Neural cell (in vitro differentiated cells): ENCODE data around the gene RSRC1. TPM values are rescaled to one million over a fixed set of nuclear protein-coding genes. Genes with fewer than 3 reads are reported as not detected.

Experiments
- H2AFZ ChIP-seq: fragments of 200-600, 300-800 bp; sonication (generic), shearing (Covaris generic); 2 replicates; pipeline ENCODE4 v1.6.0; 2014; ENCODE audit warnings: low read depth, mild to moderate bottlenecking, antibody characterized with exemption, low read length, moderate library complexity
- H3F3A ChIP-seq: fragments of 200-600 bp; shearing (Covaris generic); 2 replicates; pipeline ENCODE4 v1.6.1; 2016; ENCODE audit warnings: mild to moderate bottlenecking, moderate library complexity, mixed read lengths, antibody characterized with exemption, low read length; ENCODE audit not compliant: insufficient read depth, poor library complexity, severe bottlenecking
- H3K27ac ChIP-seq: fragments of 200-600, 300-800 bp; sonication (generic), shearing (Covaris generic); 2 replicates; pipeline ENCODE4 v1.5.1; 2014; ENCODE audit warnings: mild to moderate bottlenecking, low read length, moderate library complexity
- H3K27me3 ChIP-seq: fragments of 300-800, 200-600 bp; sonication (generic), shearing (Covaris generic); 2 replicates; pipeline ENCODE4 v1.6.0; 2014; ENCODE audit warnings: mild to moderate bottlenecking, low read depth, low read length, moderate library complexity; ENCODE audit not compliant: insufficient read depth
- H3K36me3 ChIP-seq: fragments of 300-800, 200-600 bp; sonication (generic), shearing (Covaris generic); 2 replicates; pipeline ENCODE4 v1.5.1; 2014; ENCODE audit warnings: mild to moderate bottlenecking, antibody characterized with exemption, low read length, moderate library complexity; ENCODE audit not compliant: insufficient read depth
- H3K4me2 ChIP-seq: fragments of 300-800, 200-600 bp; sonication (generic), shearing (Covaris generic); 2 replicates; pipeline ENCODE4 v1.6.0; 2014; ENCODE audit warnings: mild to moderate bottlenecking, low read length
- H3K4me3 ChIP-seq: fragments of 300-800, 200-600 bp; sonication (generic), shearing (Covaris generic); 2 replicates; pipeline ENCODE4 v1.5.1; 2014; ENCODE audit warnings: mild to moderate bottlenecking, low read length, moderate library complexity
- H3K79me2 ChIP-seq: fragments of 200-600 bp; shearing (Covaris generic); replicated peaks from 2 replicates; pipeline ENCODE4 v1.6.0; 2014; ENCODE audit warnings: mild to moderate bottlenecking, low read length, moderate library complexity; ENCODE audit not compliant: insufficient read depth
- H3K9ac ChIP-seq: fragments of 300-800, 200-600 bp; sonication (generic), shearing (Covaris generic); 2 replicates; pipeline ENCODE4 v1.6.1; 2016; ENCODE audit warnings: mild to moderate bottlenecking, low read length, mixed read lengths
- H3K9me2 ChIP-seq: fragments of 200-600 bp; shearing (Covaris generic); 2 replicates; pipeline ENCODE4 v1.6.1; 2016; ENCODE audit warnings: mild to moderate bottlenecking, low read length, mixed read lengths; ENCODE audit not compliant: insufficient read depth
- H3K9me3 ChIP-seq: fragments of 200-600, 300-800 bp; sonication (generic), shearing (Covaris generic); 2 replicates; pipeline ENCODE4 v1.6.1; 2016; ENCODE audit warnings: mild to moderate bottlenecking, mixed run types, low read length, moderate library complexity, mixed read lengths
- H4K20me1 ChIP-seq: fragments of 200-600 bp; shearing (Covaris generic); 2 replicates; pipeline ENCODE4 v1.6.1; 2016; ENCODE audit warnings: mild to moderate bottlenecking, mixed run types; ENCODE audit not compliant: insufficient read depth
- EP300 ChIP-seq: fragments of 450-650 bp; conservative IDR thresholded peaks from 2 replicates; pipeline ENCODE4 v1.6.1; 2014; ENCODE audit warnings: antibody characterized with exemption, mild to moderate bottlenecking, moderate library complexity; ENCODE audit not compliant: poor library complexity, severe bottlenecking
- EZH2 ChIP-seq: fragments of 200-600, 300-800 bp; shearing (Covaris generic), sonication (generic); IDR thresholded peaks from 2 replicates; pipeline ENCODE4 v1.6.1; 2014; ENCODE audit warnings: antibody characterized with exemption, low read length, borderline replicate concordance, mild to moderate bottlenecking; ENCODE audit not compliant: insufficient read depth, poor library complexity, severe bottlenecking
- MXI1 ChIP-seq: fragments of 450-650 bp; conservative IDR thresholded peaks from 2 replicates; pipeline ENCODE4 v1.6.1; 2014; ENCODE audit warnings: antibody characterized with exemption, mild to moderate bottlenecking; ENCODE audit not compliant: poor library complexity, severe bottlenecking
- POLR2AphosphoS5 ChIP-seq: IDR thresholded peaks from 2 replicates; pipeline ENCODE4 v1.6.1; 2012
- RAD21 ChIP-seq: fragments of 450-650 bp; conservative IDR thresholded peaks from 2 replicates; pipeline ENCODE4 v1.6.1; 2014; ENCODE audit warnings: antibody characterized with exemption, mild to moderate bottlenecking, moderate library complexity
- SMC3 ChIP-seq: fragments of 450-650 bp; conservative IDR thresholded peaks from 2 replicates; pipeline ENCODE4 v1.6.1; 2014; ENCODE audit warnings: antibody characterized with exemption, mild to moderate bottlenecking, moderate library complexity; ENCODE audit not compliant: poor library complexity
- polyA plus RNA-seq: library from polyadenylated mRNA; depleted of rRNA; stranded (reverse); fragments of >200 nt; gene quantifications from 2 replicates; pipeline ENCODE4 v1.2.3, GENCODE V29; 2014
- TF ChIP-seq, protein P1 (sequence below): IDR thresholded peaks from 2 replicates; pipeline ENCODE4 v1.6.1; 2012; ENCODE audit warnings: borderline replicate concordance
- TF ChIP-seq, protein P2 (sequence below): fragments of 450-650 bp; IDR thresholded peaks from 2 replicates; pipeline ENCODE4 v1.5.1; 2014; ENCODE audit warnings: antibody characterized with exemption, mild to moderate bottlenecking, moderate library complexity; ENCODE audit not compliant: poor library complexity, severe bottlenecking

Gene RSRC1
- polyA plus RNA-seq, 1 donor from 2014 or later = 28.1 TPM

DNA sequence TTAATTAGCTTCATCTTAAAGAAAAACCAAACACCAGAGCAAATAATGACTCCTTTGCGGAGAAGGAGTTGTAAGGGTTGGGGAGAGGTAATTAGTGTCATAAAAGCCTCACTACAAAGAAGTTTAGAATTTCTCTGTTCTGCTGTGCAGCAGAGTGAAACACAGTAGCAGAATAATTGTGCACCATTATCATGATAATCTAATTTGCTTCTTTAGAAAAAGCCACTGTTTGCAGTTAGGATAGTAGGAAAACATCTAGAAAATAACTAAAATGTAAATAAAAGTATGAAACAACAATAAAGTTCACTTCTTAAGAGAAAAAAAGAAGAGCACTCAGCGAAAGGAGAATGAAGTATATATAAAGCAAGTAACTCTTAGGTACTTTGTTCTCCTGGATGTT is 9.2 kb upstream of the RSRC1 start:
- TF ChIP-seq, protein P1, sequence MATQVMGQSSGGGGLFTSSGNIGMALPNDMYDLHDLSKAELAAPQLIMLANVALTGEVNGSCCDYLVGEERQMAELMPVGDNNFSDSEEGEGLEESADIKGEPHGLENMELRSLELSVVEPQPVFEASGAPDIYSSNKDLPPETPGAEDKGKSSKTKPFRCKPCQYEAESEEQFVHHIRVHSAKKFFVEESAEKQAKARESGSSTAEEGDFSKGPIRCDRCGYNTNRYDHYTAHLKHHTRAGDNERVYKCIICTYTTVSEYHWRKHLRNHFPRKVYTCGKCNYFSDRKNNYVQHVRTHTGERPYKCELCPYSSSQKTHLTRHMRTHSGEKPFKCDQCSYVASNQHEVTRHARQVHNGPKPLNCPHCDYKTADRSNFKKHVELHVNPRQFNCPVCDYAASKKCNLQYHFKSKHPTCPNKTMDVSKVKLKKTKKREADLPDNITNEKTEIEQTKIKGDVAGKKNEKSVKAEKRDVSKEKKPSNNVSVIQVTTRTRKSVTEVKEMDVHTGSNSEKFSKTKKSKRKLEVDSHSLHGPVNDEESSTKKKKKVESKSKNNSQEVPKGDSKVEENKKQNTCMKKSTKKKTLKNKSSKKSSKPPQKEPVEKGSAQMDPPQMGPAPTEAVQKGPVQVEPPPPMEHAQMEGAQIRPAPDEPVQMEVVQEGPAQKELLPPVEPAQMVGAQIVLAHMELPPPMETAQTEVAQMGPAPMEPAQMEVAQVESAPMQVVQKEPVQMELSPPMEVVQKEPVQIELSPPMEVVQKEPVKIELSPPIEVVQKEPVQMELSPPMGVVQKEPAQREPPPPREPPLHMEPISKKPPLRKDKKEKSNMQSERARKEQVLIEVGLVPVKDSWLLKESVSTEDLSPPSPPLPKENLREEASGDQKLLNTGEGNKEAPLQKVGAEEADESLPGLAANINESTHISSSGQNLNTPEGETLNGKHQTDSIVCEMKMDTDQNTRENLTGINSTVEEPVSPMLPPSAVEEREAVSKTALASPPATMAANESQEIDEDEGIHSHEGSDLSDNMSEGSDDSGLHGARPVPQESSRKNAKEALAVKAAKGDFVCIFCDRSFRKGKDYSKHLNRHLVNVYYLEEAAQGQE = no peak
- no peaks in the 10 kb centered on the region for H4K20me1 ChIP-seq
- H3K4me2 ChIP-seq = no peak overlapping the region
- no peaks in the 10 kb centered on the region for H3K9me2 ChIP-seq
- no peaks in the 10 kb centered on the region for H3F3A ChIP-seq
- no peak overlapping the region for H3K27ac ChIP-seq
- no peak overlapping the region for H3K4me3 ChIP-seq
- H3K36me3 ChIP-seq = no peaks in the 10 kb centered on the region
- no peaks in the 10 kb centered on the region for H3K79me2 ChIP-seq
- no peak overlapping the region for H2AFZ ChIP-seq
- no peaks in the 10 kb centered on the region for H3K9me3 ChIP-seq
- no peak overlapping the region for H3K9ac ChIP-seq
- H3K27me3 ChIP-seq = peaks cover 99% of the 10 kb centered on the region

DNA sequence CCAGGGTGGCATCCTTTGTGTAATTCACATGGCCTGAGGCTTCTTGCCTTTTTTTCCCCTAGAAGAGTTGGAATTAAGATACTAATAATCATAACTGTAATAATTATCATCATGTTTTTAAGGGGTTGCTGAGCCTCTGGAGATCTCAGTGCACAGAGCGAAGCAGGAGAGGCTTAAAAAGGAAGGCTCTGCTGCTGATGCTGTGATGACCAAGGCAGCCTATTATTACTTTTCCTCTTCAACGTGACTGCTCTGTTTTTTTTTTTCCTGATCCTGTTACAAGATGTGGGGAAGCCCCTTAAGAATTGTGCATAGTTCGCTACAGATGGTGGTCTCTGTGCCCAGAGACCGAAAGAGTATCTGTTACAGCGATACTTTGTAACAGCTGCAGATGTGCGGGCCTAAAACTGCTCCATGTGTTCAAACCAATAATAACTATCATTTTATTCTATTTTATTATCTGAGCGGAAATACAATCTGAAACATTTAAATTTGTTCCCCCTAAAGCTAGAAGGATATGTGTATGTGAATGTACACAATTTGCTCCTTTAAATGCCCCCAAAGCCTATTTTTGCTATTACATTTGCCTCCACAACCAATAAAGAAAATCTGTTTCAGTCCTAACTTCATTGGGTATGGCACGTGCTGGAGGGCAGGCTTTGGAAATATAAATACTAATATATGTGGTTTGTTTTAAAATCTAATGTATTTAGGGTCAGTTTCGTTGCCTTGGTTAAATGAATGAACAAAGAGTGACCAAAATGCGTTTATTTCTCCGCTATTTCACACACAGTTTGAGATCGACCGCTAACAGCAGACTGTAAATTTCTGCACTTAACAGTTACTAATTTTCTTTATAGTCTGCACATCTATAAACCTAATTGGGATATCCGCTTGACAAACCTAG is 8.3 kb upstream of the RSRC1 start:
- TF ChIP-seq EZH2 (no peak), POLR2AphosphoS5 (peak; percentile 74)
- H3K9ac ChIP-seq = no peak overlapping the region
- H3K4me3 ChIP-seq = no peak overlapping the region
- H3K9me2 ChIP-seq = no peaks in the 10 kb centered on the region
- peaks cover 99% of the 10 kb centered on the region for H3K27me3 ChIP-seq
- no peak overlapping the region for H2AFZ ChIP-seq
- no peaks in the 10 kb centered on the region for H3K79me2 ChIP-seq
- H3K4me2 ChIP-seq = no peak overlapping the region
- H3K36me3 ChIP-seq = no peaks in the 10 kb centered on the region
- H3F3A ChIP-seq = no peaks in the 10 kb centered on the region
- H4K20me1 ChIP-seq = no peaks in the 10 kb centered on the region
- H3K27ac ChIP-seq = no peak overlapping the region
- H3K9me3 ChIP-seq = no peaks in the 10 kb centered on the region

DNA sequence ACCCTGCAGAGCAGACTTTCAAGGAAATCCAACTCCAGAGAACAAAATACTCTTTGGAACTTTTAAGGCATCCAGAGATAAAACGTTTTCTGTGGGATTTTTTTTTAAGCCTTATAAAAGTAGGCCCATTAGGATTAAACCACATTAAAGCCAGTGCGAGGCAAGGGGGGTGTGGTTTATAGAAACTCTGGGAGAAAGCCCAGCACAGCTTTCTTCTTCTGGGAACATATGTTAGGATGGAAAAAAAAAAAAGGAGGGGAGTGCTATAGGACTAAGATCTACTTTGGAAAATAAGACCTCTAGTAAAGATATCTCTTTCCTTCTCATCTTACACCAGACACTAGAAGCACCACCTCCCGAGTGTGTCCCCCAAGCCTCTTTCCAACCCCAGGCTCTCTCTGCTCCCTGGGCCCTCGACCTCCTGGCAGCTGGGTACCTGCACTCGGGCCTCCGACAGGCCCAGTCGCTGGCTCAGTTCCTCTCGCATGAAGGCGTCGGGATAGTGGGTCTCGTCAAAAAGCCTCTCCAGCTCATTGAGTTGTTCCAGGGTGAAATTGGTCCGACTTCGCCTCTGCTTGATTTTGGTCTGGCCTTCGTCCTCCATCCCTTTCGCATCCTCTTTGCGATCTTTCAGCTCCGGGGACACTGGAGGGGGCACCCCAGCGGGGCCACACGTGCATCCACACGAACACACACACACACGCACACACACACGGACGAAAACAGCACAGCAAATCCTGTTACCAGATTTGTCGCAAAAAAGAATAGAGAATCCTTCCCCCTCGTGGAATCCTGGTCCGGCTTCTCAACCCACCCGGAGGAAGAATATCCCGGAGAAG is 7.4 kb upstream of the RSRC1 start:
- Histone ChIP-seq H2AFZ (no peak overlapping the region), H3K27ac (no peak overlapping the region), H3K9ac (no peak overlapping the region), H3K27me3 (peaks cover 99% of the 10 kb centered on the region), H3K9me3 (no peaks in the 10 kb centered on the region), H3K4me3 (no peak overlapping the region), H3K4me2 (no peak overlapping the region), H3K9me2 (no peaks in the 10 kb centered on the region), H3K36me3 (no peaks in the 10 kb centered on the region), H3F3A (no peaks in the 10 kb centered on the region), H3K79me2 (no peaks in the 10 kb centered on the region), H4K20me1 (no peaks in the 10 kb centered on the region)
- TF ChIP-seq EP300 (no peak), SMC3 (no peak), RAD21 (no peak), MXI1 (no peak), POLR2AphosphoS5 (peak; percentile 12)
- TF ChIP-seq, protein P2, sequence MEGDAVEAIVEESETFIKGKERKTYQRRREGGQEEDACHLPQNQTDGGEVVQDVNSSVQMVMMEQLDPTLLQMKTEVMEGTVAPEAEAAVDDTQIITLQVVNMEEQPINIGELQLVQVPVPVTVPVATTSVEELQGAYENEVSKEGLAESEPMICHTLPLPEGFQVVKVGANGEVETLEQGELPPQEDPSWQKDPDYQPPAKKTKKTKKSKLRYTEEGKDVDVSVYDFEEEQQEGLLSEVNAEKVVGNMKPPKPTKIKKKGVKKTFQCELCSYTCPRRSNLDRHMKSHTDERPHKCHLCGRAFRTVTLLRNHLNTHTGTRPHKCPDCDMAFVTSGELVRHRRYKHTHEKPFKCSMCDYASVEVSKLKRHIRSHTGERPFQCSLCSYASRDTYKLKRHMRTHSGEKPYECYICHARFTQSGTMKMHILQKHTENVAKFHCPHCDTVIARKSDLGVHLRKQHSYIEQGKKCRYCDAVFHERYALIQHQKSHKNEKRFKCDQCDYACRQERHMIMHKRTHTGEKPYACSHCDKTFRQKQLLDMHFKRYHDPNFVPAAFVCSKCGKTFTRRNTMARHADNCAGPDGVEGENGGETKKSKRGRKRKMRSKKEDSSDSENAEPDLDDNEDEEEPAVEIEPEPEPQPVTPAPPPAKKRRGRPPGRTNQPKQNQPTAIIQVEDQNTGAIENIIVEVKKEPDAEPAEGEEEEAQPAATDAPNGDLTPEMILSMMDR = no peak
